DMS153 treated with DMSO at 0.1 percent for 48 hours (cell line): ENCODE data around the gene USP25.

Experiments used
- DNase-seq: peaks from one replicate; lab custom pipeline; 2025; ENCODE audit not compliant: unreplicated experiment; lab: John Stamatoyannopoulos, UW

Gene USP25

DNA sequence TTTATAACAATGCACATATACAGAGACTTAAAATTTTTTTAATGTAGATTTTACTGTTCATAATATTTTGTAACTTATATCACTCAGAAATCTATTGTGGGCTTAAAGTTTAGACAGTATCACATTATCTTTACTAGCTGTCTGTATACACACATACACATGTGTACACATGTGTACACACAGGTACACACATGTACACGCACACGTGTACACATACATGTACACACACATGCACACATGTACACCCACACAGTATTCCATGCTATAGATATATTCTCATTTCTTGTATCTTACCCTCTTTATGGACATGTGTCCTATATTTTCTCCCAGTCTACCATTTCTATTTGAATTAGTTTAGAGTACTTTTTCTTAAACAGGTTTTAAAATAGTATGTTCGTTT lies 123.3 kb downstream of the USP25 start:
- DNase-seq: no peak

DNA sequence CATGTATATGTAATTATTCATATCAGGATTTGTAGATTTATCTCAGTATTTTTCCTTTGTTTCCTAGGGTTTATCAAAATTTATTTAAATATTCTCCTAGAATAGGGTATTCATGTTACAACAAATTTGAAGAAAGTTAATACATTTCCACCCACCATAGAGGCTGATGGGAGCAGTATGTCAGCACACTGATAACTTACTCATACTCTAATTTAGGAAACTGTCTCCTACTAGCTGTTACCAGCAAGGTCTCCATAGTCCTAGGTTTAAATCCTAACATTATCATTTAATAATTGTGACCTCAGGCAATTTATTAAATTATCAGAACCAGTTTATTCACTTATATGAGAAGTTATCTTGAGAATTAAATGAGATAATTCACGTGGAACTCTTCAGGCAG lies 127.0 kb downstream of the USP25 start:
- no peak for DNase-seq

DNA sequence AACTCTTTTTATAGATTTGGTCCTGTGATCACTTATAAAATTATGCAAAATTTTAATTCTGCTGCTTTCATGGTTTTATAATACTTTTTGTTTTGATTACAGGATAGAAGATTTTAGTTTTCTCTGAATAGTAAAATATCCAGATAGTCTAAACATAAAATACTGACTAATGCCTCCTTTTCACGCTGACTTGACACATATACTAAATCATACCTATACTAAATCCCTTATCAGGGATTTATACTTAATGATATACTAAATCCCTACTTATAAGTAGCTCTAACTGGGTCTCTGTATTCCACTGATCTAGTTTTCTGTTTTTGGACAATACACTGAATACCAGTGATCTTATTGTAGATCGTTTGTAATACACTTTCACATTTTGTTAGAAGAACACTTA lies 128.0 kb downstream of the USP25 start:
- DNase-seq: no peak

DNA sequence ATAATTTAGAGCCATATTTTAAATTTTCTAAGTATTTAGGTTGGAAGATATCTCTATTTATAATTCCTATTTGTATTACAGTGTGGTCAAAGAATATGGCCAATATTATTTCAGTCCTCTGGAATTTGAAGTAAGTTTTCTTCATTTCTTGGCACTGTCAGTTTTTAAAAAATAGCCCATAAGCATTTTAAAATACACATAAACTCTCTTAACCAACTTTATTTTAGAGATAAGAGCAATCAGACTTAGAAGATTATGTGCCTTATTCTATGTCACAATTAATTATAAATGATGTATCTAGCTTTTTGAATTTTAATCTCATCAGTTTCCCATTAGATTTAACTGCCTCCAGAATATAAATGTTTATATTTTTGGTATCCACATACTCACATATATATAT lies 130.8 kb downstream of the USP25 start:
- DNase-seq: no peak

DNA sequence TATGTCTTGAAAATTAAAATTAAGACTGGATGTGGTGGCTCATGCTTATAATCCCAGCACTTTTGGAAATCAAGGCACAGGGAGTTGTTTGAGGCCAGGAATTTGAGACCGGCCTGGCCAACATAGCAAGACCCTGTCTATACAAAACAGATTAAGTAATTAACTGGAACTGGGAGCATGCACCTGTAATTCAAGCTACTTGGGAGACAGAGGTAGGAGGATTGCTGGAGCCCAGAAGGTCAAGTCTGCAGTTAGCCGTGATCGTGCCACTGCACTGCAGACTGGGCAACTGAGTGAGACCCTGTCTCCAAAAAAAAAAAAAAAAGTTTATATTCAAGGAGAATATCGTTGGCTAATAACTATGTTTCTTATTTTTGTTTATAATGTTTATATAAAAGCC lies 139.2 kb downstream of the USP25 start:
- no peak for DNase-seq

DNA sequence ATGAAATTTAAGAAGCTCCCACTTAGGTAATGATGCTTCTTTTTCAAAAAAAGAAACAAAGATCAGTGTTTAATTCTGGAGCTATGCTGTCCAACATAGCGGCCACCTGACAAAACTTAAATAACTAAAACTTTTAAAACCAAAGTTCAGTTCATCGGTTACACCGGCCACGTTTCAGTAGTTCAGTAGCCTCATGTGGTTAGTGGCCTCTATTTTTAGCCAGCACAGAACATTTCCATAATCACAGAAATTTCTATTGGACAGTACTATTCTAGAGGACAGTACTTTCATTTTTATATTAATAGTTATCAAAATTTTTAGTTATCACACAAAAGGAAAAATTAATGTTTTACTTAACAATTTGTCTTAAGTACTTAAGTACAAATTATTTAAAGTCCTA lies 141.0 kb downstream of the USP25 start:
- DNase-seq: no peak

DNA sequence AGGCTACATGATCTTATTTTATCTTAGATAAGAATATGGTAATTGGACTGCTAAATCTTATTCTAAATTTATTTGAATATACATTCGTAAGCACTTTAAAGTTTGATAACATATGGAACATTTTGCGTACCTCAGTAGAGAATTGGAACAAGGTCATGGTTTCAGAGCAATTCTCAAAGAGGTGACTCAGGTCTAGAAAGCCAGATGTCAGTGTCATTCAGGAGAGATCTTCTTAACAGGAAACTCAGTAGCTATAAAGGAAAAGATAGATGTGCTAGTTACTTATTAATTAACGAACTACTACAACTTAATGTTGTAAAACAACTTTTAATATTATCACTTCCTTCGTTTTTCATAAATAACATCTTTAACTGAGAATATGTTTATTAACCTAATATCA lies 142.5 kb downstream of the USP25 start:
- DNase-seq: no peak

DNA sequence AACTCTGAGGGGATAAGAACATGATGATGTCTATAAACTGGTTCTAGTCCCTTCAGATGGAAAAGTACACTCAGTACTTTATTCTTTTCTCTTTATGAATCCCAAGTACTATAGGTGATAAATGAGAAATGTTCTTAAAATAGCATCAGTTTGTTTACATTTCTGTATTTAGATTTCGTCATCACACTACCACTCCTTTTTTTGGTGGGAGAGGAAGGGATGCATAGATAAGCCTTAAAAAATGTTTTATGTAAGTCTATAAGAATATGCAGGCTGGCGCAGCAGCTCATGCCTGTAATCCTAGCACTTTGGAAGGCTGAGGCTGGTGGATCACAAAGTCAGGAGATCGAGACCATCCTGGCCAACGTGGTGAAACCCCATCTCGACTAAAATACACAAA lies 144.8 kb downstream of the USP25 start:
- DNase-seq: no peak

DNA sequence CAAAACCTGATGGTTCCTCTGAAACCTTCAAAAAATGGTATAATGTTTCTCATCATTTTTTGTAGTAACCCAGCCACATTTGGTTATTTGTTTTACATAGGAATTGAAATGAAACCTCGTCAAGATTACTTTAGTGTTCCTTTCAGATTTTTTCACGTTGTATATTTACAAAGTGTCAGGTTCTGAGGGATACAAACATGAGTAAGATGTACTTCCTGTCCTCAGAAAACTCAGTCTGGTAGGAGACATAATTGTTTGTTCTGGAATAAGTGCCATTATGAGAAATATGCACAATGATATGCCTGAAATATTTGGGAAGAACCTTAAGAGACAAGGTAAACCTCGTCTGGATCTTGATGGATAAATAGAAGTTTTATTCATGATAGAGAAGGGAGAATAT lies 145.5 kb downstream of the USP25 start:
- no peak for DNase-seq

DNA sequence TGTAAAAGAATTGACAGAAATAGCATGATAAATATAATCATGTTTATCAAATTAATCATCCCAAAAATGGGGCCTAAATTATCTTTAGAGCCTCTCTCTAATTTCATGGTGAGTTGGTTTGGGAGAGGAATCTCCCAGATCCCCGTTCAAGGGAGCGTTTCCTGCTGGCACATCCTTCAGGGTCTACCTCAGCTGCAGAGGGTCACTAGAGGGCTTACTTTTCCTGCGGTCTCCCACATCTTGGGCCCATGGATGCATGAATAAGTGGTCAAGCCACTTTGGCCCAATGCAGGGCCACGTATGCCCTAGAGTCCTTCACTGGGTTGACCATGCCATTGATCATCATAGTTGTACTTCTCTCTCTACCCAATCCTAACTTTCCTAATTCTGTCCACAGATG lies 164.1 kb downstream of the USP25 start:
- DNase-seq: no peak

DNA sequence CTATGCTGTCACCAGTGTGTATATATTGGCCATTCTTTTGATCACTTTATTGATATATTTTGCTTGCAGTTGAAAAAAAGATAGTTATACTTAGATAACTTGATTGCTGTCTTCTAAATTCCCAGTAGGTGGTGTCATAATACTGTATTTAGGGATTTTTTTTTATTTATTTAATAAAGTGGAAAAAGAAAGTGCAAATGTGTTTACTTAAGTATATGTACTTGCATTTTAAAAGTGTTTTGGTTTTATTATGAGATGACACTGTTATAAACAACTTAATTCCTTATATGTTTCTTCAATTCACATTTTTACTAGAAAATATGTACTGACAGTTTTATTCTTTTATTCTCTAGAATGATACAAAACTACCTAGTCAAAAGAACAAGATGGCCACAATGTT lies 164.8 kb downstream of the USP25 start:
- DNase-seq: no peak

DNA sequence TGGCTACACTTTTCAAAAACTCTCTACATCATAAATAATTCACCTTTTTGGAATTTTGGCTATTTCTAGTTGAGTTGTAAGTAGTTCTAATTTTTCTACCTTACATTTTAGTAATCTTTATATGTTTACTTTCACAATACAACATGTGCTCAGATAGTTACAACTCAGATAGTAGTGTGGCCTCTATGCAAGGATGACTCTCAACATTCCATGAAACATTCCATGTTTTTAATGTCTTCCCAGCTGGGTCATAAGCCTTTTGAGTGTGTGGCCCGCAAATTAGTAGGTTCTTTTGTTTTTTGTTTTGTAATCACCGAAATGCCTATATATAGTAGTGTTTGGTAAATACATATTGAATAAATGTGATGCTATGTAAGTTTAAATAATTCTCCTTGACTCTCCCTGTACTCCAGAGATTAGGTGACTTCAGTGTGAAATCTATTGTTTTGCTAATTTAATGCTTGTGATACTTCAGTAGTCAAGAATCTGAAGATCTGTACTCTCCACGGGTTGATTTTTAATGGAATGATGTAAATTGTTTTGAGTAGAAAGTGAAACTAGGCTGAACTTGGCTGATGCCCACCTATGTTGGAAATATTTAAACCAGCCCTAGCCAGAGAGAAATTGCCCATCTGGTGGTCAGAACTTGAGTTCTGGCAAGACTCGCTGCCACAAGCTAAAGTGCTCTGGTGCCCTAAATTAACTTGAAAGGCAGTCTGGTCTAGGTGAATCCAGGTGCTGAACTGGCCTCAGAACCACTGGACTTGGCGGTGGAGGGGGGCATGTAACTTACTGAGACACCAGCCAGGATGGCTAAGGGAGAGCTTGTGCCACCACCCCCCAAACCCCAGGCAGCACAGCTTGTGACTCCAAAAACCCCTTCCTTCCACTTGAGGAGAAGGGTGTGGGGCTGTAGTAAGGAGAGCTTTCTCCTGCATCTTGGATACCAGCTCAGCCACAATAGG lies 165.6 kb downstream of the USP25 start:
- DNase-seq: no peak

DNA sequence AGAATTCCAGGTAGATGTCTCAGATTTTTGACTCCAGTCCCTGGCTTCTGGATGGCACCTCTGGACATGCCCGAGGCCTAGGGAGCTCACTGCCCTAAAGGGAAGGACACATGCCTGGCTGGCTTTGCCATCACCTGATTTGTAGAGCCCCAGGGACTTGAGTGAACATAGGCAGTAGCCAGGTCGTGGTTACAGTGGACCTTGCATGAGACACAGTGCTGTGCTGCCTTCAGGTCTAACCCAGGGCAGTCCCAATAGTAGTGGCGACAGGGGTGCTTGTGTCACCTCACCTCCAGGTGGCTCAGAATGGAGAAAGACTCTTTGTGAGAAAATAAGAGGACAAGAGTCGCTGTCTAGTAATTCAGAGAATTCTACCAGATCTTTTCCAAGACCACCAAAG lies 166.7 kb downstream of the USP25 start:
- no peak for DNase-seq

DNA sequence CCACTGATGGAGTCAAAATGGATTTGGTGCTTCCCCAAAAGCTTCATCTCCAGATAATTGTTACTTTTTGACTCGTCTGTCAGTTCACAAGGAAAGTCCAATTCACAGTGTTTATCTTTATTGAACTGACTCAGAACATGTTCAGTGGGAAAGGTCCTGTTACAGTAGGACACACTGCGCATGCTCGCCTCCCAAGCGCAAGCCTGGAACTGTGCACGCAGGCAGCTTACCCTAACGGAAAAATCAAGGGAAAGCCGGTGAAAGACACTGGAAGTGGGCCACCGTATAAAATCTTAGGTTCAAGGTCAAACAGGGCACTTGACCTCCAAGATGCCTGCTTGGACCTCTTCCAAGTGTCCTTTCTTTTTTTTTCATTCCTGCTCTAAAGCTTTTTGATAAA lies 174.6 kb downstream of the USP25 start:
- no peak for DNase-seq

DNA sequence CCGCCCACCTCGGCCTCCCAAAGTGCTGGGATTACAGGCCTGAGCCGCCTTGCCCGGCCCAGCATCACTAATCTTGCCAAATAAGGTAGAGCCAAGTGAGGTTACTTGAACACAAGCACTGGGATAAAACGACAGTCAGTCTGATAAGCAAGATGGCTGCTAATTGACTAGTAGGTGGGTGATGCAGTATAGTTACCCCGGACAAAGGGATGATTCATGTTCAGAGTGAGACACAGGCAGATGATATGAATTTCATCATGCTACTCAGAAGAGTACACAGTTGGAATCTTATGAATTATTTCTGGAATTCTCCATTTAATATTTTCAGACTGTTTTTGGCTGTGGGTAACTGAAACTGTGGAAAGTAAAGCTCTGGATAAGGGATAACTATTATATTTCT lies 178.4 kb downstream of the USP25 start:
- no peak for DNase-seq

DNA sequence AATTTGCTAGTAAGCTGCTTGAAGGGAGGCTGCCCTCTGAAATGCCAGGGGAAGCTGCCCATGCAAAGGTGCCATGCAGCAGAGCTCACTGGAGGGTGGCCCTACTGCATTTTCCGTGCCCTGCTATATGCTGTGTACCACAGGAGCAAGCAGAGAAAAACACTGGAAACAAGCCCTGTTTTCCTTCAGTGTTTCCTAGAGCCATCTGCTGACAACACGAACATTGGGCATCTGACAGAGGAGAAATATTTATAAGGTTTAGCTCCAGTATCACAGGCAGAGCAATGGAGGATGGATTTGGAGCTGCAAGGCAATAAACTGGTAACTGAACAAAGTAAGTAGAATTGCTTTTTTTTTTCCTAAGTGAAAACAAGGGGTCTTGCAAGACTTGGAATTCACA lies 198.4 kb downstream of the USP25 start:
- DNase-seq: no peak

DNA sequence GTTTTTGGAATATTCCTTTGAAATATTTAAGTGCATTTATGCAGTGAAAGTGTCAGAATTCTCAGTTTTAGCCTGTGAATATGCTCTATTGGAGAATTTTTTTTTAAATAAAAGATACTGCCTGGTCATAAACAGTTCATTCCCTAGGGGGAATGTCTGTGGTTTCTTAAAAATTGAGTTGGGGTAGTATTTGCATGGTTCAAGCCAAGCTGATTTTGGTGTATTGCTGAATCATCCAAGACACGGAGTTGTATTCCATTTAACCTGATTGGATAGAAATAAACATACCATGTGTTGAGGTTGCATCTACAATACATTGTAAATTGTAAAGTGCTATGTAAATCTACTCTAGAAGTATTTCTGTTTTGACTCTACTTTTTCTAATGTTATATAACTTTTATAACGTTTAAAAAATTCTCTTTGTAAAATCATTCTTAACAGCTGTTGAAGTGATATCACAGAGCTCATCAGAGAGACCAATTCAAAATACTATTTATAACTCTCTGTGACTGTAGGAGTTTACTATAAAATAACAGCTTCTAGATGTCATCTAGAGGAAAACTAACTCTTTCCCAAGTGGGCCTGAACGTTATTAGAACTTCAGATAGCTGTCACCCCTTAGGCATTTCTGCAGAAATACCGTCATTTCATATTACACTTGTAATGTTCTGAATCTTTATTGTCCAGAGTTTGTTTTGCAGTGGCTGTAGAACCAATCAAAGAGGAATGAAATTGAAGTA lies 199.1 kb downstream of the USP25 start:
- DNase-seq: no peak

DNA sequence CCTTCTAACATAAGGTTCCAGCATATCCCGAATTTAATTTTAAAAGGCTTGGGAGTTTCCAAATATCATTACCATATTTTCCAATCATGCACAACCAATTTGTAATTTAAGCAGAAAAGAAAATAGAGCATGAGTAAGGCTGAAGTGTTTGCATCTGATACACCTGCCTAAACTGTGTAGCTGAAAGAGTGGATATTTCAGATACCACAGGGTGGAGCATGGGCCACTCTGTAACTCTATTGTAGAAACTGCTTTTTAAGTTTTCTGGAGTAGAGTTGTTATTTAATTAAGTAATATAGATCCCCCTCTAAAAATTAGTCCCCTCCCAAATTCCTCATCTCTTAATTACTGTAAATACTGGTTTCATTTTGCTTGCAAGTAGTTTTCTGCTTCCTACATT lies 199.8 kb downstream of the USP25 start:
- DNase-seq: no peak
